ENCODE data around the gene CGREF1. TPM values are rescaled to one million over a fixed set of nuclear protein-coding genes. Genes with fewer than 3 reads are reported as not detected.

Gene CGREF1
- total RNA-seq, 1 donor from 2014 or later, result 1.1 TPM

DNA sequence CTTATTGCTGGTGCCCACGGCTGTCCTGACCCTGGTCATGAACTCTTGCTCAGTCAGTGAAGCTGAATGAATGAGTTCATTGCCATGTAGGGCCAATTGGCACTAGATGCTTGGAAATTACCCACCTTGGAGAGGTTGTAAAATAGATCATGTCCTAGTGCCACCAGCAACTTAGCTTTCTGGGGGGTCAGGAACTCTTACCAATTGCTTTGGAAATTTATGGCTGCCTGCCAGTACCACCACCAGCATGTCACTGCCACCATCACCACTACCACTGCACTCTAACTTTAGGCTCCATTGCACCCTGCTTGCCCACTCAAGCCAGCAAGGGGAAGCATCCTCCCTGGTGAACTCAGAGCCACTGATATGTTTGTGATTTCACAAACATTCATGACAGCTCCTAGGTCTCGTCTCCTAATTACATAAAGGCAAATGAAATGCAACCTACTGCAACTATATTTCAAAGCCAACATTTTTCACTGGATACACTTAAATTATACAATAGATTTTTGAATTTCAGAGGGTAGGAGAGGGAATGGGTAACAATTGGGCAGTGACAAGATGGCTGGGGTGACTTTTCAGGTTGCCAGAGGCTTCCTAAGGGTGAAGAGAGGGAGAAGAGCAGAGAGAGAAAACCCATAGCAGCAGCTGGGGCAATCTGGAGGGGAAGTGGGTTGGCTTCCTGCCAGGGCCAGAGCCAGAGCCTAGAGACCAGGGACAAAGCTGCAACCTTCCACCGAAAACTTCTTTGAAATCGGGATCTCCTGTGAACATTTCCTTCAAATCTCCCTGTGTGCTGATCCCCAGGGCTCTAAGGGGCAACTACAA, 44.0 kb downstream of the CGREF1 start:
- no peak for DNase-seq (ENCODE audit: low spot score)

DNA sequence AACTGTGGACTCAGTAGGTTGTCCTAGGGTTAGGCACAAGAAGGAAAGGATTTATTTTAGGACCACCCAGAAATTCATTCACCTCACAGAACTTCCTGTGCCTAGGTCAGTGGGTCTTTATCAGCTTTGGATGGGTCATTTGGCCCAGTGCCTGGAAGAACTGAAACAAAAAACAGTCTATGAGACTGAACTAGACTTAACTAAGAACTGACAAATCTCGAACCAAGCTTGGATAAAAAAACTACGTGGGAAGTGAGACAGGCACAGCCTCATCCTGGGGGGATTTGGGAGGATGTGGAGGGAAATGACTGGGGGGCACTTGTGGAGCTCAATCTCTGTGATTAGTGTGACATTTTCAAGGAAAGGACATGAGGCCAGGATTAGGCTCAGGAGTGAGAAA, 45.1 kb downstream of the CGREF1 start:
- no peak for DNase-seq (ENCODE audit: low spot score)

DNA sequence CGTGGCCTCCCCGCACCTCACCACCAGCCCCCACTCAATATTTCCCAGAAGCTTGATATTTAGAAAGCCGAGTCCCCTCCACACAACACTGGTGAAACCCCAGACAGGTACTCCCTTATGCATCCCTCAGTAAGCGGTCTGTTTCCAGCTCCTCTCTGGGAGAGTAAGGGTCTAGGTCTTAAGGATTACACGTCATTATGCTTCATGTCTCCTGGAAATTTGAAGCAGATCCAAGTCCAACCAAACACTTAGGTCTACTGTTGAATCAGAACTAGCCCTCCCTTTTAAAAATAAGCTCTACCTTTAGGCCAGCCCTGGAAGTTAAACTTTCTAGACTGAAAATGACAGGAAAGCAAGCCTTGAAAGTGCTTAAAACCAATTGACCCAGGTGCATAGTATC, 46.0 kb downstream of the CGREF1 start:
- DNase-seq (ENCODE audit: low spot score), result no peak

DNA sequence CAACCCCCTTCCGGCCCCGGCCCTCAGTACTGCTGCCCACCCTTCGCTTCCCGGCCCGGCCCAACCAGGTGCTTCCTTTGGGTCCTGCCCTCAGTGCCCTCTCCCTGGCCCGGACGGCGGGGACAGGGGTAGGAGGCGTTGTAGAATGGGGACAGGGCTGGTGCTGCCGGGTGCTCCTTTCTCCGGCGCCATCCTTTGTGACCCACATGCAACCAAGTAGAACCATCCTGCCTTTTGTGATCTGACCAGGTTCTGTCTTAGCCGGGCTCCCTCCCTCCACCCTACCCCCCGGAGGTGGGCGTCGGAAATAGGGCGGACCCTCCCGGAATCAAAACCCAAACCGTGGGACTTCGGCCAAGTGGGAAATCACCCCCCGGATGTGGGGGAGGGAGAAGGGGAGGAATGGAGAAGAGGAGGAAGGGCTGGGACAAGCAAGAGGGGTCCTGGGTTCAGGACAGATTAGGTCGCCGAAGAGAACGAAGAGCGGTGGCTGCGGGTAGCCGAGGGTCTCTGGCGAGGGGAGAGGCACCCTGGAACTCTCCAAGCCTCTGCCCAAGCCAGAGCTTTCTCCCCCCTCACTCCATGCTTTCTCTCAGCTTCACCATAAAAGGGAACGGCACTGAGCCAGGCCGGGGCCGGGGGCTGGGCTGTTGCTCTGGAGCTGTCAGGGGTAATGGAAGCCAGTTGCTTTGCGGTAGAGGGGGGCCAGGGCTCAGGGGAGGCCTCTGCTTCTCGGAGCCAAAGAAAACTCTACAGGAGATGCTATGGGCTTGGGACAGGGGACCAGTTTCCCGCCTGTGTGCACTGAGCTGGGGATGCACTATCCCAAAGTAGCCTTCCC, 46.7 kb downstream of the CGREF1 start:
- peak; percentile 82 for DNase-seq (ENCODE audit: low spot score)

DNA sequence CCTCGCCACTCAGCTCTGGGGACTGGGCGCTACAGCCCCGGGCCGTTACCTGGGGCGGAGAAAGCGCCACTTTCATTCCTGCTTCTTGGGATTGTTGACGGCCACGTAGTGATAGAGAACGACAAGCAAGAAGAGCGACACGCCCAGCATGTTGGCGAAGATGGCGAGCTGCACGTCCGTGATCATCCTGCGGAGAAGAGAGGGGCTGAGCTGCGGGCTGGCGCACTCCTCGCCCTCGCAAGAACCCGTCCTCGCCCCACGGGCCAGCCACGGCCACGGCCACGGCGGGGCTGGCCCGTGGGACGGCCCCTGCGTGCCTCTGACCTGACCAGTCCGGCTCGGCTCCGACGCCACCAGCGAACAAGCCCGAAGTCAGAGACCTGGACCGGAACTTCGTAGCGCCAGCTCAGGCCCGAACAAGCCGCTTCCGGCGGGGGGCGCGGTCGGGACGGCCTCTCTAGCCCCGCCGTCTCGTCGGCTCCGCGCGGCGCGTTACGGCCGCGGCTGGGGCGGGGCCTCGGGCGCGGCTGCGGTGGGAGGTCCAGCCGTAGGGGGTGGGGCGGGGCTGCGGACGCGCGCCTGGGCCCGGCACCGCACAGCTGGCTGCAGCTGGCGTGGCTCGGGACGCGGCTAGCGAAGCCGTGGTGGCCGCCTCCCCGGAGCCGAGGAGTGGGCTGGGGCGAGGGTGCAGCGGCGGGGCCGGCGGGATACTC, 47.5 kb downstream of the CGREF1 start, which contains the start of gene OST4:
OST4 (minus strand) TSS at position 378 of the 713 bp plus-strand sequence.
- DNase-seq (ENCODE audit: low spot score), result peak; percentile 95

DNA sequence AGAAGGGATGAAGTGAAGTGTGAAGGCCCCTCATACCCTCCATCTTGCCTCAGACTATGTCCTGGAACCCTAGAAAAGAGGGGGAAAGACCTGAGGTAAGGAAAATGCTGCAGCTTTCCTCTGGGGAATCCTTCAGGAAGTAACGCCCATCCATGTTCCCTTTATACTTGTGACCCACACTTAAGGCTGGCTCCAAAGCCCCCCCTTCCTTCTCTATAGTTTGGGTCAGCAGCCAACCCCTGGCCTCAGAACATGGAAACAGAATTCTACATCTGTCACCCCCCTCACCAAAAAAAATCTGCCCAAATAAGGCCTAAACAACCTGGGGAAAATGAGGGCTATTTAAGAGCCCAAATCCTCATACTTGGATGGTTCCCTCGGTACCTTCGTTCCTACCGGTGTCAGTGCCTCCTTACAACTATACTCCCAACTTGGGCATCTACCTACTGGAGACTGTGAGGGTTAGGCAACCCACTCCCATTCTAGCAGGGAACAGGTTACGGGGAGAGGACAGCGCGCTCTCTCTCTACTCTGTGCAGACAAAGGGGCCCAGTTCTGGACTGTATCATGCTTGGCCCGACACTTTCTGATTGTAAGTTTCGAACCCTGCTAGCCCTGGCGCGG, 48.2 kb downstream of the CGREF1 start:
- DNase-seq (ENCODE audit: low spot score), result no peak

DNA sequence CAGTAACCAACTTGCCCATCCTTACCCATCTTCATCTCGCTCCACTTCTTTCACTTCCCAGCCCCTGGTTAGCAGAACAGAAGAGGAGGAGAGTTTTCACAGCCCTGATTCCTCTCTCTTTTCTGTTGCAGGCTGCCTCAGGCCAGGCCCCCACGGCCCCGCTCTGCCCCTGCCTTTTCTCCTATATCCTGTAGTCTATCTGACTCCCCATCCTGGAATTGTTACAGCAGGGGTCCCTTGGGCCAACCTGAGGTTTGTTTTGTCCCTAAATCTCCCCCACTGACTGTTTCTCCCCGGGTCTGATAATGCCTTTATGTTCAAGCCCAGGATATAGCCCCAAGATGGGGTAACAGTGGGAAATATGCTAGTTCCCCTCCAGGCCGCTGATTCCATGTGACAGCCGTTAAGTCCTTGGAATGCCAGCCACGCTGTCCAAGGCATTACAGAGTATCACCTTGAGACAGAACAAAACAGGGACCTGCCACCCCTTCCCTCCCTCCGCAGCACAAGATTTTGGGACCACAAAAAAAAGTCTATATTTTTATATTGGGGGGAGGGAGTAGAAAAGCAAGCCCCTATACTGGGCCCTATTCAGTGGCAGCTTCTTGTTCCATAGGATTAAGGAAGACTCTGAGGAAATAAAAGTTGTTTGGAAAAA, 48.8 kb downstream of the CGREF1 start:
- no peak for DNase-seq (ENCODE audit: low spot score)

DNA sequence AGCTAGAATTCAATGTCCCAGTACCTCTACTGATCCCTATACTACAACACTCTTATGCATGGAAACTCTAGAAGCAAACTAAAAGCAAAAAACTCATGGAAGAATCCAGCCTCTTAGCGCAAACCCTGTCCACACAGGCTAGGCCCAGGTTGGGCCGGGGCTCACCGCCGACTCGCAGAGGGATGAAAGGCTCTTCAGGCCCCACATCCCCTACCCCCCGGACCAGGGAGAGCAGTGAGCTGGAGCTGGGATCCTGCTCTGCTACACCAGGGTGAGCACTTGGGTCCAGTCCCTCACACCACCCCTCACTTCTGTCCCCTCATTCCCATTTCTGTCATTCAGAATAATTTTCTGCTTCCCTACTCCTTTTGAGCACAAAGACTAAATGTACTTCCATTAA, 49.5 kb downstream of the CGREF1 start:
- no peak for DNase-seq (ENCODE audit: low spot score)

DNA sequence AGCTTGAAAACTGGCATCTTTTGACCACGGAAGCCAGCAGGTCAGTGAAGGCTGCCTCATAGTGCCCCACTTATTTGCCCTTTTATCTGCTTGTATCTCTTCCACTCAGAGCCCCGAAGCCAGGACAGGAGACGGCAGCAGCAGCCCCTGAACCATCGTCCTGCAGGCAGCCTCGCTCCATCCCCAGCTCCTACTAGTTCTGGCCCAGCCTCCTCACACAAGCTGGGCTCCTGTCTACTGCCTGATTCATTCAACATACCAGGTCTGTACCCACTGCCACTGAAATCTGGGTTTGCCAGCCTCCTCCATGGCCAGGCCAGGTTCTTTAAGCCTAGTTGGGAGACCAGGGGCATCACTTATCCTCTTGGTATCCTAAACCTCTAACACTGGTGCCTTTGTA, 51.5 kb downstream of the CGREF1 start:
- no peak for DNase-seq (ENCODE audit: low spot score)

DNA sequence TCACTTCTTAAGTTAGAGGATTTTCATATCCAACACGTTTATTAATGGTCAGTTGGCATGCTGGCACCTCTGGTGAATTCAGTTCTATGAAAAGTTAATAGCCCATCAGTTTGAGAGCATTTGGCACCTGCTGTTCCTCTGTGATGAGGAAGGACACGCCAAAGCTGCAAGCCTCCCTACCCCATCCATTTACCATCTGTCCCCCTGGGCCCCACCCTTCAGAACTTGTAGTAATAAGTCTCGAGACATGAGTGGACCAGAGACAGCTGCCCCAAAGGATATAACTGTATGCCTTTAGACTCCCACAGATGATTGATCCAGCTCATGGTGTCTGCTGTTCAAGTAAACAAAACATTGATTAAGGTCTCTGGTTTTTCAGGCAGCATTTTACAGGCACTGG, 53.8 kb downstream of the CGREF1 start:
- no peak for DNase-seq (ENCODE audit: low spot score)

DNA sequence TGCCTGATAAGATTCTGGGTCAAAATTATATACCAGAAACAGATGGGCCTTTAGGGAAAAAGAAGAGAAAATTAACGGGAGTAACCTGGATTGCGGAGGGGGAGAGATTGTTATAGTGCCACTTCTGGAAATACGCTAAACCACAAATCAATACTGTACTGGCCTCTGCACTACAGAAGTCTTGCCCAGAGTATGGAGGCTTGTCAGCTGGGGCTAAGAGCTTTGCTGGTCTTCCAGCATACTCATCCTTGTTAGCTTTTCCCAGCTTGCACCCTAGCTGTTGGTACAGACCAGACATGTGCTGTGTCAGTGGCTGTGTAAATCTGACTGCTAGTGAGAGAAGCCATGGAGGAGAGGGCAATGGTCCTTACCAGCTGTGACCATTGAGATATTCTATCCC, 58.6 kb downstream of the CGREF1 start:
- no peak for DNase-seq (ENCODE audit: low spot score)

DNA sequence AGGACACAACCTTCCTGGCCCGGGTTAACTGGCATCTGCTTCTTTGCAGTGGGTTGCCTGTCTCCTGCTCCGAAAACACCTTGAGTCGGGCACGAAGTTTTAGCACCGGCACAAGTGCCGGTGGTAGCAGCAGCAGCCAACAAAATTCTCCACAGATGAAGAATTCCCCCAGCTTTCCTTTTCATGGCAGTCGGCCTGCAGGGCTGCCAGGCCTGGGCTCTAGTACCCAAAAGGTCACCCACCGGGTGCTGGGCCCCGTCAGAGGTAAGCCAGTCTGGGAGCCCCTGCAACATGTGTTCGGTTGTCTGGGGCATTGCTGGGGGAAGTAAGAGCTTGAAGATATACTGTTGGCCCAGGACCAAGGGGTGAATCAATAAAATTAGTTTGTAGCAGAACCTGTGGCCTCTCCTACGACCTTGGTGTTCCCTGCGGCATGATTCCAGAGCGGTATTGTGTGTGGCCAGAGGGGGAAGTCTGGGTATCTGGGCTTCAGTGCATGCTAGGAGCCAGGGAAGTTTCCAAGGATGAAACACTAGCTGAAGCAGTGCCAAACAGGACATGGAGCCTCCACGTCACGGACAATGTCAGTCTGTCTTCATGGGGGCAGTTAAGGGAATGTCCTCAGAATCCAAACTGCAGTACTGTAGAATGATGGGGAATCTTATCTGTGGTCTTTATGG, 59.6 kb downstream of the CGREF1 start:
- DNase-seq (ENCODE audit: low spot score), result no peak

DNA sequence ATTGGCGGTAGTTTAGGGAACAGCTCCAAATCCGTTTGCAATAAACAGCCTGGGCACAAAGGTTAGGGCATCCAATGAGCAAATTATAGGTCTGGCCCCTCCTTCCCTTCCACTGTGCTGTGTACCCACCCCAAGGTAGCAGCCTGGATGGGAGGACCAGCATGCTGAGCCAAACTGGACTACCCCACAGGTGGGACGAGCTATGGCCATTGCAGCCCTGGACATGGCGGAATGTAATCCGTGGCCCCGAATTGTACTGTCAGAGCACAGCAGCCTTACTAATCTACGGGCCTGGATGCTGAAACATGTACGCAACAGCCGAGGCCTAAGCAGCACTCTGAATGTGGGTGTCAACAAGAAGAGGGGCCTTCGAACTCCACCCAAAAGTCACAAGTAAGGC, 60.7 kb downstream of the CGREF1 start:
- DNase-seq (ENCODE audit: low spot score), result no peak

DNA sequence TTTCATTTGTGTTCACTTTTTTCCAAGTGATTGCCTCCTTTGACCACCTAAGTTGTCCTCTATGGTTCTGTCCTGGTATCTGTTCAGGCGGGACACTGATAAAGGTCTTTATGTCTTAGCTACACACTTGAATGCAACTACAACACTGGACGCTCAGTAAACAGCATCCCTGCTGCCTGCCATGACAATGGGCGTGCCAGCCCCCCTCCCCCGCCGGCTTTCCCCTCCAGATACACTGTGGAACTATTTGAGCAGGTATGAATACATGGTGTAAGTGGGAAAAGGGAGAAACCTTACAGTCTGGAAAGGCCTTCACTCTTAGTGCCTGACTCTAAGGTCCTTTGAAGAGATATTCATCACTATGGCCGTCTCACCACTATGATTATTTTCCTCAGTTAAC, 61.7 kb downstream of the CGREF1 start:
- DNase-seq (ENCODE audit: low spot score), result no peak

DNA sequence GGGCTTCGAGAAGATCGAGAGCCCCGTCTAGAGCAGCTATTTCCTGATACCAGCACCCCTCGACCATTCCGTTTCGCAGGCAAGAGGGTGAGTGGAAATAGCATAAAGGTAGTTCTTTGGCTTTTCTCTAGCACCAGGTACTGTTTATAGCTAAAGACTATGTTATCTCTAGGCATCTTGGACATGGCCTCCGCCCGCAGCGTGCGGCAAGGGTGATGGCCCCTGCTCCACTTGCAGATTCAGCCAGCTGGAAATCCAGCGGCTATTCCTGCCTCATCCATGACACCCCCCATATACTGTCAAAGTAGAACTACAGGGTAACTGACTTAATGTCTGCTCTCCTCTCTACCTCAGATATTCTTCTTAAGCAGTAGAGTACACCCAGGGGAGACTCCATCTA, 64.2 kb downstream of the CGREF1 start:
- DNase-seq (ENCODE audit: low spot score), result no peak

DNA sequence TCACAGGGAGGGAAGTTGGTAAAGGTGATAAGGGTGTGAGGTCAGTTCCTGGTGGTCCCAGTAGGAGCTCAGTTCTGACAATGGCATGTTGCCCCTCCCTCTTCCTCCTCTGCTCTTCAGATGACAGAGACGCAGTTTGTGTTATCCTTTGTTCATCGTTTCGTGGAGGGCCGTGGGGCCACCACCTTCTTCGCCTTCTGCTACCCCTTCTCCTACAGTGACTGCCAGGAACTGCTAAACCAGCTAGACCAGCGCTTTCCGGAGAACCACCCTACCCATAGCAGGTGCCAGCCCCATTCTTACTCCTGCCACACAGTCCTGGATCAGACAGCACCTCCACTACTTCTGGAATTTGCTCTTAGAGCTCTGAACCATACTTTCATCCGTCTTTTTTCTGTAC, 65.2 kb downstream of the CGREF1 start:
- no peak for DNase-seq (ENCODE audit: low spot score)

DNA sequence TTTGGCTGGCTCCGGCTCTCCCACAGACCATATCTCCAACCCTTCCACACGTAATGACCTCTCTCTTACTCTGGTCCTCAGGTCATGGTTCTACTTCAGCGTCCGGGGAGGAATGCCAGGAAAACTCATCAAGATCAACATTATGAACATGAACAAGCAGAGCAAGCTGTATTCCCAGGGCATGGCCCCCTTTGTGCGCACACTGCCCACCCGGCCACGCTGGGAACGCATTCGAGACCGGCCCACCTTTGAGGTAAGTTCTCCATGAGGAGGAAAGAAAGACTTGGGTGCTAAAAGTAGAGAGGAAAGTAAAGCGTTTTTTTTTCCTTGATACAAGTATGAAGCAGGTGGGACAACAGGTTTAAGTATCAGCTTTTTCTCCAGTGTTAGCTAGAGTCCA, 65.6 kb downstream of the CGREF1 start:
- no peak for DNase-seq (ENCODE audit: low spot score)

DNA sequence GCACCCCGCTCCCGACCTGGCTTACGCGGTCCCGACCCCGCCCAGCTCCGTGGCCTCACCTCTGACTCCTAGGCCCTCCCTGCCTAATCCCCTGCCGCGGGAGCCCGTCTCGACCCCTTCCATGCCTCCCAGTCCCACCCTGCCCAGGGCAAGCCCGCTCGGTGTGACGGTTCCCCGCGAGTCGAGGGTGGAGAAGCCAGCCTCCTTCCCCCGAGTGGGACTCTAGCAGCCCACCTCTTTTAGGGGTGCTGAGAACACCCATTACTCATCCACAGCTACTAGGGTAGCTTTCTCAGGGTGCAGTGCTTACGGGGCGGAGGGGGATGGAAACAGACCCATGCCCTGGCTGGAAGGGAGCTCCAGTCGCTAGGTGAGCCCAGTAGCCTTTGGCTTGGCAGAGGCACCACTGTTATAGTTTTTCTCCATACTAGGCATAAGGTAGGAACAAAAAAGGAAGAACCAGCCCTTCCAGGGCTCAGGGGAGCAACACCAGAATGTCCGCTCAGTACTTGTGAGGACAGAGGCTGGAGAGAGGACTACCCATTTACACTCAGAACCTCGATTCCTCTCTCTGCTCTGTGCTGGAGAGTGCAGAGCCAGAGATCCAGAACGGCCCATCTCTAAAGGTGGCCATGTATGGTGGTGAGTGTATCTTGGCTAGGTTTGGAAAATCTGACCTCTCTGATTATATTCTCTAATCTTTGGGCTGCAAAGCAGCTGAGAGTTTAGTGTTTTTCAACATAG, 66.9 kb downstream of the CGREF1 start:
- DNase-seq (ENCODE audit: low spot score), result no peak

DNA sequence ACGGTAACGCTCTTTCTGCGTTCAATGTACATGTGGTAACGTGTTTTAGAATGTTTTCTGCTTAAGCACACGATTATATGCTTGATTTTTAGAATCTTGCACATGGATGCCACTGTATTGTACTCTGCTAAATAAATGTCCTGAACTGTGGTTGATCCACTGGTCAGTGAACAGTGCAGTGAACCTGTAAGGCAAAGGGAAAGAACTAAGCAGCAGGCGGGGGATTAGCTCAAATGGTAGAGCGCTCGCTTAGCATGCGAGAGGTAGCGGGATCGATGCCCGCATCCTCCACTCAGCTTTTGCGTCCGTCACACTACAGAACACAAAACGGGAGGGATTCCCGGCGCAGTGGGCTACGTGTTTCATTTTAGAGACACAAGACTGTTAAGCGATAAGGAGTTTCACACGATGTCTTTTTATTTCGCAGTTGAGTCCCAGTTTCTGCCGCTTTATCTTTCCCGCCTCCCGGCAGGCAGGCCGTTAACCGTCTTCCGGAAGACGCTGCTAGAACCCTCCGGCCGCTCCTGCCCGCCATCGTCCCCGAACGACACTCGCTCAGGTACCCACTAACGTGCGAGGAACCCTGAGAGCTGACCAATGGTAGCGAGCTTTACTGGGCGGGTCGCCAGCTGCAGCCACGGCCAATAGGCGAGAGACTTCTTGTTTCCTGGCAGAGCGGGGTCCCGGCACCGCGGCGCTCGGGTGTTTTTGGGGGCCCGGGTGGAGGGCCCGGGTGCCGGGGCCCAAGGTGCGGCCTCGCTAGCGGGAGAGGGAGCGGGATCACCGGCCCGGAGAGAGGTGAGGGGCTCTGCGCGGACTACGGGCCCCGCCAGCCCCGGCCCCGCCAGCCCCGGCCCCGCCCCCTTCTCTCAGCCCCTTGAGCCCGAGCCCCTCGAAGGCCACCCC, 67.7 kb downstream of the CGREF1 start, which contains the start of gene AGBL5:
AGBL5 (plus strand) TSS at position 673 of the 906 bp plus-strand sequence. CDS start 1,291 bp downstream, outside the sequence.
- DNase-seq (ENCODE audit: low spot score), result peak; percentile 96

Data from mucosa of gallbladder (tissue), 1 donor.